ENCODE measurements around the gene MAP7D2.

Gene MAP7D2

GRCh38 chrX:19966056-19966455 is 150.7 kb downstream of the MAP7D2 start:
- Histone ChIP-seq H3K27me3 (replicated peaks; ENCODE audit: insufficient read depth, low read length) (no peaks in the 10 kb centered on the region), H2AFZ (ENCODE audit: low read length) (no peak overlapping the region), H3K9ac (ENCODE audit: low read length) (no peak overlapping the region), H3K36me3 (replicated peaks; ENCODE audit: insufficient read depth, low read length) (no peaks in the 10 kb centered on the region), H4K20me1 (ENCODE audit: insufficient read depth, low read length) (no peaks in the 10 kb centered on the region), H3K4me1 (ENCODE audit: low read length) (no peaks in the 10 kb centered on the region), H3K79me2 (ENCODE audit: low read length) (no peaks in the 10 kb centered on the region), H3K9me2 (replicated peaks; ENCODE audit: insufficient read depth, low read length) (no peaks in the 10 kb centered on the region), H3K9me3 (replicated peaks; ENCODE audit: insufficient read depth, low read length) (no peaks in the 10 kb centered on the region), H3K27ac (ENCODE audit: low read length) (no peak overlapping the region), H3F3A (ENCODE audit: insufficient read depth, low read length) (no peaks in the 10 kb centered on the region), H3K4me2 (ENCODE audit: low read depth, low read length) (no peak overlapping the region), H3K4me3 (ENCODE audit: low read length) (no peak overlapping the region)
- TF ChIP-seq CTCF (IDR thresholded peaks at IDR 0.05; ENCODE audit: low read length) (no peak), EZH2phosphoT487 (IDR thresholded peaks at IDR 0.05; ENCODE audit: low read length) (no peak), EZH2 (optimal IDR thresholded peaks at IDR 0.05; ENCODE audit: low read depth, low read length) (no peak)
- DNase-seq: no peak

- H4K20me1 ChIP-seq (ENCODE audit: insufficient read depth, low read length): no peaks in the 10 kb centered on the region
- no peaks in the 10 kb centered on the region for H3F3A ChIP-seq (ENCODE audit: insufficient read depth, low read length)
- no peaks in the 10 kb centered on the region for H3K79me2 ChIP-seq (ENCODE audit: low read length)
- H2AFZ ChIP-seq (ENCODE audit: low read length): no peak overlapping the region
- H3K9me3 ChIP-seq (replicated peaks; ENCODE audit: insufficient read depth, low read length): no peaks in the 10 kb centered on the region
- no peak for DNase-seq
- no peak overlapping the region for H3K9ac ChIP-seq (ENCODE audit: low read length)
- H3K4me1 ChIP-seq (ENCODE audit: low read length): no peaks in the 10 kb centered on the region
- no peaks in the 10 kb centered on the region for H3K27me3 ChIP-seq (replicated peaks; ENCODE audit: insufficient read depth, low read length)
- H3K9me2 ChIP-seq (replicated peaks; ENCODE audit: insufficient read depth, low read length): no peaks in the 10 kb centered on the region
- H3K4me2 ChIP-seq (ENCODE audit: low read depth, low read length): no peak overlapping the region
- no peak for TF ChIP-seq EZH2phosphoT487 (IDR thresholded peaks at IDR 0.05; ENCODE audit: low read length)
- TF ChIP-seq EZH2 (optimal IDR thresholded peaks at IDR 0.05; ENCODE audit: low read depth, low read length): no peak
- no peak for TF ChIP-seq CTCF (IDR thresholded peaks at IDR 0.05; ENCODE audit: low read length)
- H3K27ac ChIP-seq (ENCODE audit: low read length): no peak overlapping the region
- no peak overlapping the region for H3K4me3 ChIP-seq (ENCODE audit: low read length)
- no peaks in the 10 kb centered on the region for H3K36me3 ChIP-seq (replicated peaks; ENCODE audit: insufficient read depth, low read length)
Observed at GRCh38 chrX:19964017-19964710, 152.5 kb downstream of the MAP7D2 start.

GRCh38 chrX:19960913-19961312 is 155.8 kb downstream of the MAP7D2 start:
- no peaks in the 10 kb centered on the region for H4K20me1 ChIP-seq (ENCODE audit: insufficient read depth, low read length)
- H3K9me3 ChIP-seq (replicated peaks; ENCODE audit: insufficient read depth, low read length): no peaks in the 10 kb centered on the region
- H3K4me3 ChIP-seq (ENCODE audit: low read length): no peak overlapping the region
- no peaks in the 10 kb centered on the region for H3K9me2 ChIP-seq (replicated peaks; ENCODE audit: insufficient read depth, low read length)
- H3F3A ChIP-seq (ENCODE audit: insufficient read depth, low read length): no peaks in the 10 kb centered on the region
- no peaks in the 10 kb centered on the region for H3K36me3 ChIP-seq (replicated peaks; ENCODE audit: insufficient read depth, low read length)
- H3K4me1 ChIP-seq (ENCODE audit: low read length): no peaks in the 10 kb centered on the region
- H3K4me2 ChIP-seq (ENCODE audit: low read depth, low read length): no peak overlapping the region
- DNase-seq: no peak
- no peak overlapping the region for H2AFZ ChIP-seq (ENCODE audit: low read length)
- H3K79me2 ChIP-seq (ENCODE audit: low read length): no peaks in the 10 kb centered on the region
- H3K9ac ChIP-seq (ENCODE audit: low read length): no peak overlapping the region
- no peaks in the 10 kb centered on the region for H3K27me3 ChIP-seq (replicated peaks; ENCODE audit: insufficient read depth, low read length)
- no peak overlapping the region for H3K27ac ChIP-seq (ENCODE audit: low read length)
- no peak for TF ChIP-seq CTCF (IDR thresholded peaks at IDR 0.05; ENCODE audit: low read length)
- no peak for TF ChIP-seq EZH2 (optimal IDR thresholded peaks at IDR 0.05; ENCODE audit: low read depth, low read length)
- TF ChIP-seq EZH2phosphoT487 (IDR thresholded peaks at IDR 0.05; ENCODE audit: low read length): no peak

Measured in MM.1S (cell line).